ENCODE data around the gene NEURL3. TPM values are rescaled to one million over a fixed set of nuclear protein-coding genes. Genes with fewer than 3 reads are reported as not detected.

NEURL3 gene
- total RNA-seq, 1 donor from 2014 or later = not detected

GRCh38 chr2:96506907-96507240, 1.7 kb upstream of the NEURL3 start:
- no peak overlapping the region for H3K27ac Mint-ChIP-seq (ENCODE audit: unreplicated experiment)
- H3K4me3 Mint-ChIP-seq (ENCODE audit: unreplicated experiment) = no peak overlapping the region
- no peaks in the 10 kb centered on the region for H3K9me3 Mint-ChIP-seq (ENCODE audit: low read depth)
- TF ChIP-seq CTCF (IDR thresholded peaks at IDR 0.05) = no peak
- no peaks in the 10 kb centered on the region for H3K36me3 Mint-ChIP-seq (ENCODE audit: low read depth)
- peaks cover 13% of the 10 kb centered on the region for H3K27me3 Mint-ChIP-seq (ENCODE audit: low read depth)
- no peak for DNase-seq (ENCODE audit: low spot score)
- peaks cover 17% of the 10 kb centered on the region for H3K4me1 Mint-ChIP-seq (ENCODE audit: low read depth)

GRCh38 chr2:96506016-96506906, 1.1 kb upstream of the NEURL3 start:
- peaks cover 17% of the 10 kb centered on the region for H3K4me1 Mint-ChIP-seq (ENCODE audit: low read depth)
- H3K27ac Mint-ChIP-seq (ENCODE audit: unreplicated experiment) = no peak overlapping the region
- H3K9me3 Mint-ChIP-seq (ENCODE audit: low read depth) = no peaks in the 10 kb centered on the region
- H3K4me3 Mint-ChIP-seq (ENCODE audit: unreplicated experiment) = no peak overlapping the region
- no peaks in the 10 kb centered on the region for H3K36me3 Mint-ChIP-seq (ENCODE audit: low read depth)
- TF ChIP-seq CTCF (IDR thresholded peaks at IDR 0.05) = no peak
- peaks cover 11% of the 10 kb centered on the region for H3K27me3 Mint-ChIP-seq (ENCODE audit: low read depth)
- DNase-seq (ENCODE audit: low spot score) = no peak

GRCh38 chr2:96503637-96504243, 1.4 kb downstream of the NEURL3 start:
- Mint-ChIP-seq H3K4me3 (ENCODE audit: unreplicated experiment) (no peak overlapping the region), H3K27ac (ENCODE audit: unreplicated experiment) (no peak overlapping the region), H3K27me3 (ENCODE audit: low read depth) (peaks cover 6% of the 10 kb centered on the region), H3K4me1 (ENCODE audit: low read depth) (peaks cover 12% of the 10 kb centered on the region), H3K36me3 (ENCODE audit: low read depth) (no peaks in the 10 kb centered on the region), H3K9me3 (ENCODE audit: low read depth) (no peaks in the 10 kb centered on the region)
- no peak for DNase-seq (ENCODE audit: low spot score)
- TF ChIP-seq CTCF (IDR thresholded peaks at IDR 0.05) = no peak

- Mint-ChIP-seq H3K4me1 (ENCODE audit: low read depth) (peaks cover 12% of the 10 kb centered on the region), H3K4me3 (ENCODE audit: unreplicated experiment) (no peak overlapping the region), H3K9me3 (ENCODE audit: low read depth) (no peaks in the 10 kb centered on the region), H3K27me3 (ENCODE audit: low read depth) (peaks cover 11% of the 10 kb centered on the region), H3K27ac (ENCODE audit: unreplicated experiment) (no peak overlapping the region), H3K36me3 (ENCODE audit: low read depth) (no peaks in the 10 kb centered on the region)
- no peak for DNase-seq (ENCODE audit: low spot score)
- no peak for TF ChIP-seq CTCF (IDR thresholded peaks at IDR 0.05)
Measured at GRCh38 chr2:96502891-96503636, 2.1 kb downstream of the NEURL3 start.

Data from chondrocyte (in vitro differentiated cells).